SU-DHL-6 (cell line): ENCODE data around the gene DIO3.

Experiments
- H2AFZ ChIP-seq: fragments of 200-600 bp; sonication (generic); 2 replicates; pipeline ENCODE4 v1.6.1; 2014; ENCODE audit warnings: low read depth, mild to moderate bottlenecking, moderate library complexity, mixed read lengths, antibody characterized with exemption, low read length; ENCODE audit not compliant: severe bottlenecking
- H3F3A ChIP-seq: fragments of 200-600 bp; shearing (Covaris generic); 2 replicates; pipeline ENCODE4 v1.6.0; 2016; ENCODE audit warnings: antibody characterized with exemption, mild to moderate bottlenecking; ENCODE audit not compliant: insufficient read depth
- H3K27ac ChIP-seq: fragments of 200-600 bp; sonication (generic); 2 replicates; pipeline ENCODE4 v1.5.1; 2016; ENCODE audit warnings: low read depth, mild to moderate bottlenecking, low read length, moderate library complexity, mixed read lengths
- H3K27me3 ChIP-seq: fragments of 200-600 bp; sonication (generic), shearing (Covaris generic); 2 replicates; pipeline ENCODE4 v1.6.0; 2014; ENCODE audit warnings: mild to moderate bottlenecking, low read length
- H3K36me3 ChIP-seq: fragments of 200-600 bp; sonication (generic); 2 replicates; pipeline ENCODE4 v1.6.1; 2014; ENCODE audit warnings: mild to moderate bottlenecking, low read length, mixed read lengths
- H3K4me2 ChIP-seq: fragments of 300-600, 200-600 bp; shearing (Covaris generic), sonication (generic); 2 replicates; pipeline ENCODE4 v1.6.0; 2014; ENCODE audit warnings: low read length, low read depth, mild to moderate bottlenecking; ENCODE audit not compliant: poor library complexity, severe bottlenecking
- H3K4me3 ChIP-seq: fragments of 200-600 bp; sonication (generic); 2 replicates; pipeline ENCODE4 v1.5.1; 2014; ENCODE audit warnings: antibody characterized with exemption, low read length, mild to moderate bottlenecking, mixed read lengths; ENCODE audit not compliant: insufficient read depth, poor library complexity, severe bottlenecking
- H3K79me2 ChIP-seq: fragments of 200-600 bp; sonication (generic); 2 replicates; pipeline ENCODE4 v1.6.1; 2014; ENCODE audit warnings: mild to moderate bottlenecking, low read length, moderate library complexity; ENCODE audit not compliant: insufficient read depth
- H3K9ac ChIP-seq: fragments of 200-600 bp; sonication (generic); 2 replicates; pipeline ENCODE4 v1.7.0; 2014; ENCODE audit warnings: mild to moderate bottlenecking, low read length
- H3K9me2 ChIP-seq: fragments of 200-600 bp; sonication (generic); replicated peaks from 2 replicates; pipeline ENCODE4 v1.6.1; 2014; ENCODE audit warnings: low read length; ENCODE audit not compliant: insufficient read depth
- H3K9me3 ChIP-seq: fragments of 200-600 bp; sonication (generic); 2 replicates; pipeline ENCODE4 v1.6.1; 2014; ENCODE audit warnings: low read length, mixed read lengths; ENCODE audit not compliant: insufficient read depth
- H4K20me1 ChIP-seq: fragments of 200-600 bp; sonication (generic); 2 replicates; pipeline ENCODE4 v1.6.1; 2014; ENCODE audit warnings: low read depth, mild to moderate bottlenecking, antibody characterized with exemption, low read length, moderate library complexity, mixed read lengths
- EZH2phosphoT487 ChIP-seq: fragments of 200-600 bp; sonication (generic), shearing (Covaris generic); conservative IDR thresholded peaks from 2 replicates; pipeline ENCODE4 v1.6.1; 2018; ENCODE audit warnings: mild to moderate bottlenecking, antibody characterized with exemption, low read length, moderate library complexity, mixed read lengths
- TF ChIP-seq, protein P1 (sequence below): fragments of 200-600 bp; sonication (generic); IDR thresholded peaks from one replicate; pipeline ENCODE4 v1.5.1; 2017; ENCODE audit warnings: antibody characterized with exemption, mild to moderate bottlenecking, low read length, moderate library complexity; ENCODE audit not compliant: insufficient read depth, poor library complexity, severe bottlenecking

The DIO3 gene

DNA sequence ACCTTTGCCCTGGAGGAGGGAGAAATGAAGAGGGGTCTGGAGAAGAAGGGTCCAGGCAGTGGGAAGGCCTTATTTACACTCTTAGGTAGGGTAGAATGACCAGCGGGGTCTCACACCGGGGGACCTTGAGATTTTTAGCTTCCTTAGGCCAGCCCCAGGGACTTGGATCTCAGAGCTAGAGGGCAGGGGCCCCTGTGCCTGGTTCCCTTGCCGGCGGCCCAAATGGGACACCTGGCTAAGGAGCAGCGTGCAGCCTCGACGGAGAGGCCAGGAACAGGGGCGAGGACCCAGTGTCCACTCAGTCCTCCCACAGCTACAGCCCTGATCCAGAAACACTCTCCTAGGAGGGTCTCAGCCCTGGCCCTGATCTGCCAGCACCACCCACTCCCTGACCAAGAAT is 41.8 kb downstream of the DIO3 start:
- Histone ChIP-seq H4K20me1 (no peaks in the 10 kb centered on the region), H3K27ac (no peak overlapping the region), H3K36me3 (no peaks in the 10 kb centered on the region), H3K79me2 (no peaks in the 10 kb centered on the region), H3K9ac (no peak overlapping the region), H3K27me3 (no peaks in the 10 kb centered on the region), H3K4me2 (no peak overlapping the region), H2AFZ (no peak overlapping the region), H3K4me3 (no peak overlapping the region), H3F3A (no peaks in the 10 kb centered on the region), H3K9me2 (no peaks in the 10 kb centered on the region), H3K9me3 (no peaks in the 10 kb centered on the region)
- TF ChIP-seq, protein P1, sequence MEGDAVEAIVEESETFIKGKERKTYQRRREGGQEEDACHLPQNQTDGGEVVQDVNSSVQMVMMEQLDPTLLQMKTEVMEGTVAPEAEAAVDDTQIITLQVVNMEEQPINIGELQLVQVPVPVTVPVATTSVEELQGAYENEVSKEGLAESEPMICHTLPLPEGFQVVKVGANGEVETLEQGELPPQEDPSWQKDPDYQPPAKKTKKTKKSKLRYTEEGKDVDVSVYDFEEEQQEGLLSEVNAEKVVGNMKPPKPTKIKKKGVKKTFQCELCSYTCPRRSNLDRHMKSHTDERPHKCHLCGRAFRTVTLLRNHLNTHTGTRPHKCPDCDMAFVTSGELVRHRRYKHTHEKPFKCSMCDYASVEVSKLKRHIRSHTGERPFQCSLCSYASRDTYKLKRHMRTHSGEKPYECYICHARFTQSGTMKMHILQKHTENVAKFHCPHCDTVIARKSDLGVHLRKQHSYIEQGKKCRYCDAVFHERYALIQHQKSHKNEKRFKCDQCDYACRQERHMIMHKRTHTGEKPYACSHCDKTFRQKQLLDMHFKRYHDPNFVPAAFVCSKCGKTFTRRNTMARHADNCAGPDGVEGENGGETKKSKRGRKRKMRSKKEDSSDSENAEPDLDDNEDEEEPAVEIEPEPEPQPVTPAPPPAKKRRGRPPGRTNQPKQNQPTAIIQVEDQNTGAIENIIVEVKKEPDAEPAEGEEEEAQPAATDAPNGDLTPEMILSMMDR: no peak
- TF ChIP-seq EZH2phosphoT487: no peak

DNA sequence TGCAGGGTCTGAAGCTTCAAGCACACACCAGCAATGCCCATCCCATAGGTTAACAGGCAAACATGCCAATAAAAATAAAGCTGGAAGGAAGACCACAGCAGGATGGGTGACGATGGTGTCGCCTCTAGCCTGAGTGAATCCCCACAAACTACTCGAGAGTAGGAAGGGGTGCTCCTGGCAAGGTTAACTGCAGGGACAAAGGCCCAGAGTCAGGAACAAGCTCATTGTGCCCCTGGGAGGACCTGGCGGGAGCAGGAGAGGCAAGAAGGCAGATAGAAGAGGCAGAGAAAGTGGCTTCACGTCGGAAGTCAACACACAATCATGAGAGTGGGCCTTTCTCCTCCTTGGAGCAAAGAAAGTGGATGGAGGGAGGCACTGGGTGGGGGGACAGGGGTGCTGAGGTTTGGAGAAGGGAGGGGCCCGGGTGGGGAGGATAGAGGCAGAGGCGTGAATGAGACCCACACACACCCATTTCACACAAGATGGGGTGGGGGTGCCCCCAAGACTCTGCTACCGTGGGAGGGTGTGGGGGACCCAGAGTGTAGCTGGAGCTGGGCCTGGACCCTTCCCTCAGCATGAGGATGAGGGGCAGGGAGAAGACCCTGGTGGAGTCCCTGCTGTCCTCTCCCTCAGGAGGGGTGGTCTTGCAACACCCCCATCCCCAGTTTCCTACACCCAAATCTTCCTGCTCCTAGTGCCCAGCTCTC is 43.1 kb downstream of the DIO3 start:
- H3K4me3 ChIP-seq: no peak overlapping the region
- H4K20me1 ChIP-seq: no peaks in the 10 kb centered on the region
- no peaks in the 10 kb centered on the region for H3K9me3 ChIP-seq
- no peaks in the 10 kb centered on the region for H3K36me3 ChIP-seq
- H3K9ac ChIP-seq: no peak overlapping the region
- H3K9me2 ChIP-seq: no peaks in the 10 kb centered on the region
- H3K4me2 ChIP-seq: no peak overlapping the region
- H3F3A ChIP-seq: no peaks in the 10 kb centered on the region
- H2AFZ ChIP-seq: no peak overlapping the region
- no peaks in the 10 kb centered on the region for H3K27me3 ChIP-seq
- no peaks in the 10 kb centered on the region for H3K79me2 ChIP-seq
- TF ChIP-seq, protein P1: no peak
- no peak for TF ChIP-seq EZH2phosphoT487
- no peak overlapping the region for H3K27ac ChIP-seq

DNA sequence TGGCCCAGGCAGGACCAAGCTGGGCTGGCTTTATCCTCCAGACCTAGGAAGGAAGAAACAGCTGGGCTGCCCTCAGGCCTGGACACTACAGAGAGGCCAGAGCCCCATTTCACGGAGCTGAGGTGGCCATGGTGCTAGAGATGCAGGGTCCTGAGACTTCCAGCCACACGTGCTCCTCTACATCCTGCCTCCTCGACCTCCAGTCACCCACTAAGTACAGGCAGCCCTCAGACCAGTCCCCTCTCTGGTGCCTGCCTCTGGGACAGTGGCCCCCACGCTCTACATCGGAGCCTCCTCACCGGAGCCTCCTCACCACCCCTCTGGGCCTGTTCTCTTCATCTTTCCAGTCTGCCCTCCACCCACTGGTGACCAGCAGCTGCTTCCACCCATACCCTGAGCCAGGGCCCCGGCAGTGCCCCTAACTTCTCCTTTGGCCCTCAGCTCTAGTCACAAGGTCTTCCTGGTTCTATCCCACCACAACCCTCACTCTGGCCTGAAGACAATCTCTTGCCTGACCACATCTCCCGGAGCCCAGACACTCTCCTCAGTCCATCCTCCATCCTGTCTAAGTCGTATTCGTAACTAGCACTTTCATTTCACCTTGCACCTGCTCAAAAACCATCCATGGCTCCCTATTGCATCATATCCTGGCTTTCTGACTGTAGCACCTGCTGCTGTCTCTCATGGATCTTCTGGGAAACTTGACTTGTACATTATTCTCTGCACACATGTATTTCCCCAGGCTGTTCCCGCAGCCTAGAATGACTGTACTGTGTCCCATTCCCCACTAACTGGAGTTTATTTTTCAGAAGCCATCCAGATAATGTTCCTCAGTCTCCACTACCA is 43.9 kb downstream of the DIO3 start:
- no peak overlapping the region for H2AFZ ChIP-seq
- no peak overlapping the region for H3K9ac ChIP-seq
- no peaks in the 10 kb centered on the region for H3K27me3 ChIP-seq
- H3K9me2 ChIP-seq: no peaks in the 10 kb centered on the region
- H3K36me3 ChIP-seq: no peaks in the 10 kb centered on the region
- no peak overlapping the region for H3K4me3 ChIP-seq
- H3K27ac ChIP-seq: no peak overlapping the region
- no peaks in the 10 kb centered on the region for H4K20me1 ChIP-seq
- H3K79me2 ChIP-seq: no peaks in the 10 kb centered on the region
- no peaks in the 10 kb centered on the region for H3K9me3 ChIP-seq
- no peak overlapping the region for H3K4me2 ChIP-seq
- H3F3A ChIP-seq: no peaks in the 10 kb centered on the region
- TF ChIP-seq, protein P1: no peak
- no peak for TF ChIP-seq EZH2phosphoT487
